ENCODE results near the gene ABHD10.
A peak's percentile ranks its signal among the peaks of the same experiment; 100 is the strongest.

The ABHD10 gene

GRCh38 chr3:111967068-111967467 is 11.8 kb upstream of the ABHD10 start:
- DNase-seq = no peak

- peak; percentile 83 for DNase-seq
Observed at GRCh38 chr3:111967651-111968274, 11.1 kb upstream of the ABHD10 start.

- DNase-seq = no peak
Observed at GRCh38 chr3:111968319-111969054, 10.3 kb upstream of the ABHD10 start.

DNA sequence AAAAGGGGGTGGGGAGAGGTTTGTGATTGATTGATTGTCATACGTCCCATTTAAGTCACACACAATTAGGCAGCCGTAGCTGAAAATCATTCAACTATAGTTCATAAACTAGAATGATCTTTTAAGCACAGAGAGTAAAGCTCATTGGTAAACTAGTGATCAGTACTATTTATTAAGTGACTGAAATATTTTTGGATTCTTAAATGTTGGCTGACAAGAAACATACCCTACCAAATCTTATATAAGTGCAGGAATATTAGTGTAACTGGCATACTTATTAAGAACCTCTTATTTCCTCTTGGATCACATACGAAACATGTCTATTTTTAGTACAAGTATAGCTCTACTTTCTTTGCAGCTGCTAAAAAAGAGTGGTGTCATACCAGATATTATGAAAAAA is 8.4 kb upstream of the ABHD10 start:
- DNase-seq = no peak

GRCh38 chr3:111971533-111972130 is 7.2 kb upstream of the ABHD10 start:
- no peak for DNase-seq

- DNase-seq = no peak
Observed at GRCh38 chr3:111972891-111973290, 5.9 kb upstream of the ABHD10 start.

DNA sequence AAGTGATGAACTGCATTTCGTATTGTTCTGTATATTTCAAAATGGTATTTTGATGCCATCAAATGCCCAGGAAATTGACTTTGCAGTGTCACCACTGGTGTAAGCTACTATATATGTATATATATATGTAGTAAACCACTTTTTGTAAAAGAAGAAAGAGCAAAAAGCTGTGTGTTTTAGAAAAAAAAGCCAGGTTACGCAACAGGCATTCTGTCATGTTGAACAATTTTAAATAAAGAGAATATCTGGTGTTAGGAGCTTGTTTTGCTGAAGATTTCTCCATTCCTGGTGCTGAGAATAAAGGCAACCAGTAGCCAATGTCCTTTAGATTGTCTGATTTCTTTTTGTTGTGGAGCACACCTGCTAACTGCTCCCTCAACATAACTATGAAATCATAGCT is 3.7 kb upstream of the ABHD10 start:
- DNase-seq = no peak

- DNase-seq = no peak
Observed at GRCh38 chr3:111976254-111976653, 2.6 kb upstream of the ABHD10 start.

DNA sequence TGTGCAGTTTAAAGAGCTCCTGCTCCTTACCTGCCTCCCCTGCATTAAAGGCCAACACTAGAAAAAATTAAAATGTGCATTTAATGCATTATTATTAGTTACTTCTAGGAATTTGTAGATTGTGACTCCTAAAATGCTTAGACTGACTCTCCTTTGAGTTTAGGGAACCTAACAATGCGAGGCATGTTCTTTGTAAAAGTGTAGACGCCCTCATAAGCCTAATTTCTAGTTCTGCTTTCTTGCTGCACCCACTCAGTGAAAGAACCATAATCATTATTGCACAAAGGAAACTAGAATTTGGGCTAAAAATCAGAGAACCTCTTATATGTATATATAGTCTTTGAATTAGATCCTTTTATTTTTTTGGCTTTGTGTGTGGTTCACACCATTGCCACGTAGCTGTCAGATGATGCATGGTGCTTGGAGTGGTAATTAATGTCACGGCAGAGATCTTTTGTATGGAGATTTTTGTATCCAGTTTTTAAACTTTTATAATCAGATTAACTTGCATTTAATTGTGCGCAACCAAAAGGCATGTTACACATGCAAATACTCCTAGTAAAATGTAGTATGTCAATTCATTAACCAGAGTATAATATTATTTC is 710 bp downstream of the ABHD10 start:
- no peak for DNase-seq

DNA sequence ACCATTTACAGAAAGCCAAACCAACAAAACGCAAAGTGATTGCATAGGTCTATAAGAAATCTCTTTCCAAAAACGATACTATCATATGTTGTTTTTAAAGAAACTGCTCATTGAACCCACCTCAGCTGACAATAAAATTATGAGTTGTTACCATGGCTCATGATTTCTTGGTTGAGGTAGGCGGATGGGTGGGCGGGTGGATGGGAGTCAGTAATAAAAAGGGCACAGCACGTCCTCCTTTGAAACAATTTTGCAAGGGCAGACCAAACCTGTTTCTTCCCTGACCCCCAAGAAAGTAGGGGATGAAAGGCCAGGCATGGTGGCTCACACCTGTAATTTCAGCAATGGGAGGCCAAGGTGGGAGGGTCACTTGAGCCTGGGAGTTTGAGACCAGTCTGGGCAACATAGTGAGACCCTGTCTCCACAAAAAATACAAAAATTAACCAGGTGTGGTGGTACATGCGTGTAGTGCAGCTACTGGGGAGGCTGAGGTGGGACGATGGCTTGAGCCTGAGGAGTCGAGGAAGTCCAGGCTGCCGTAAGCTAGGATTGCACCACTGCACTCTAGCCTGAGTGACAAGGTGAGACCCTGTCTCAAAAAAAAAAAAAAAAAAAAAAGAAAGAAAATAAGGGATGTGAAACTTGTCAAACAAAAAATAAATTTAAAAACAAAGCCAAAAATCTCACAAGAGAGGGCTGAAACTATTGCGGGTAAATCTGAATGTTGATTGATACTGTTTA is 2.1 kb downstream of the ABHD10 start:
- DNase-seq = no peak

- DNase-seq = no peak
Observed at GRCh38 chr3:111981457-111981763, 2.6 kb downstream of the ABHD10 start.

DNA sequence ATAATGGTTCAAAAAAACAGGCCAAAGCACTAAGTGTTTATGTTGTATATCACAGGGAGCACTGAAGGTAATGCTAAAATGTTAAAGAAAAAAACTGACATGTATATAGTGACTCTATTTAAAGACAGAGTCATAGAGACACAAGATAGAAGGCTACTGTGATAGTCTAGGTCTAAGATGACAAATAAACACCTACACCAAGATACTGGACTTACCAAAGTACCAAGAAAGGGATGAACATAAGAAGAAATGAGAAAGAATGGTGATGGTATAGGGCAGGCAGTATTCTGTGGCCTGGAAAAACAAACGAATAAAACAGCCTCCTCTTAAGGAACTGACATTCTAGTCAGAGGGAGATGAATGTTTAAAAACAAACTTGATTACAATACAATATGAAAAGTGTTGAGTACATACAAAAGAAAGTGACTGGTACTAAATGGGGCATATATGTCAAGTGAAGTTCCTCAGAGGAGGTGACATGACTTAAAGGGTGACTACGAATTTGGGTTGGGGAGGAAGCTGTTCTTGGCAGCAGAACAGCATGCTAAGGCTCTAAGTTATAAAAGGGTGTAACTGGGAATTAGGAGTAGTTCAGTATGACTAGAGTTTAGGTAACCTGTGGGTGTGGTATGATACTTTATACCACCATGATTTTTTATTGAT is 5.9 kb downstream of the ABHD10 start:
- no peak for DNase-seq

DNA sequence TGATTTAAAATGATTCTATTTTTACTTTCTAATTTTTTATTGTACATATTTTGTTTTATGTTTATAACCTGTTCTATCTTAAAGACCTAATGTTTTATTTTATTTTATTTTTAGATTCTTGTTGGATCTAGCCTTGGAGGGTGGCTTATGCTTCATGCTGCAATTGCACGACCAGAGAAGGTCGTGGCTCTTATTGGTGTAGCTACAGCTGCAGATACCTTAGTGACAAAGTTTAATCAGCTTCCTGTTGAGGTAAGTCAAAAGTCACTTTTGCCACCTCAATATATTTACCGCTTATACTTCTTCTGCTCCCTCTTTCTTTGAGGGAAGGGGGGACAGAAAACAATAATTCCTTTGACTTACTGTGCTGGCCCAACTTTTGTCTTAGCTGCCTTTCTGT is 8.0 kb downstream of the ABHD10 start:
- no peak for DNase-seq

- DNase-seq = peak; percentile 65
Observed at GRCh38 chr3:111989061-111989678, 10.3 kb downstream of the ABHD10 start.

DNA sequence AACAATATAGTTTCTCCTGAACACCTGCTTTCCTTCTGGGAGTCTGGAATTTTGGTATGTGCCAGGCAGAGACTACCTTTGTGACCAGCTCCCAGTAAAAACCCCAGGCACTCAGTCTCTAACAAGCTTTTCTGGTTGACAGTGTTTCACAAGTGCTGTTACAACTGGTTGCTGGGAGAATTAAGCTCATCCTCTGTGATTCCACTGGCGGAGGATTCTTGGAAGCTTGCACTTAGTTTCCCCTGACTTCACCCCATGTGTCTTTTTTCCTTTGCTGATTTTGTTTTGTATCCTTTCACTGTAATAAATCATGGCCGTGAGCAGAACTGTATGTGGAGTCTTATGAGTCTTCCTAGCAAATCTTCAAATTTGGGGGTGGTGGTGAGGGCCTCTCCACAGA is 14.2 kb downstream of the ABHD10 start:
- no peak for DNase-seq

DNA sequence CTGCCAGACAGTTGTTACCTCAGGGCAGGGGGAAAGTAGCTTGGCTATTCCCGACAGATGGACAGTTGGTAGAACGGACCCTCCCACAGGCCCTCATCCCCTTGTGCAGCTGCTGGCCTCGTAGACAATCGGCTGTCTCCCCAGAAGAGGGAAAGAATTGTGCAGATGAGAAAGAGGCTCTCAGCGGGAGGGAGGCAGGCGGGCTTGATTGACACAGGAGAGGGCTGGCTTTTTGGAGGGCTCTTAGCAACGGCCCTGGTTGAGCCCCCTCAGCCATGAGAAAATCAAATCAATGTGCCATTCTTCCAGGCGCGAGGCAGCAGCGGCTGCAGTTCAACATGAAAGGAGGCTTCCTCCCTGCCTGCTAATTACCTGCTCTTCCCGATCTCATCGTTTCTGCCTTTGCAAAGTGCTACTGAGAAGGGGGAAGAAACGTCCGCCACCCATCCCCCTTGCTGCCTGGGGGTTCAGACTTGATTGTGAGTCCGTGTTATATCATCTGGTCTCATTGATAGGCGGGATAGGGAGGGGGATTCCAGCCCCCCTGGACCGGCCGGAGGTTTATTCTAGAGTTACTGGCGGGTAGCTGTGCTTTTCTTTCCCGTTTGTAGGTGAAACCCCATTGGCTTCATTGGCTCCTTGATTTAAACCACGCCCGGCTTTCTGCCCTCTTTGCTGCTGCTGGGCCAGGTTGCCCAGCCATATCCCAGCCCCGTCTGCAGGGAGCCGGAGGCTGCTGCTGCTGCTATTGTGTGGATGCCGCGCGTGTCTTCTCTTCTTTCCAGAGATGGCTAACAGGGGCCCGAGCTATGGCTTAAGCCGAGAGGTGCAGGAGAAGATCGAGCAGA is 20.0 kb downstream of the ABHD10 start, which contains the start of gene TAGLN3:
TAGLN3 (plus strand) TSS at position 287 of the 848 bp plus-strand sequence; CDS start at position 788, 501 bp downstream.
- DNase-seq = peak; percentile 36

DNA sequence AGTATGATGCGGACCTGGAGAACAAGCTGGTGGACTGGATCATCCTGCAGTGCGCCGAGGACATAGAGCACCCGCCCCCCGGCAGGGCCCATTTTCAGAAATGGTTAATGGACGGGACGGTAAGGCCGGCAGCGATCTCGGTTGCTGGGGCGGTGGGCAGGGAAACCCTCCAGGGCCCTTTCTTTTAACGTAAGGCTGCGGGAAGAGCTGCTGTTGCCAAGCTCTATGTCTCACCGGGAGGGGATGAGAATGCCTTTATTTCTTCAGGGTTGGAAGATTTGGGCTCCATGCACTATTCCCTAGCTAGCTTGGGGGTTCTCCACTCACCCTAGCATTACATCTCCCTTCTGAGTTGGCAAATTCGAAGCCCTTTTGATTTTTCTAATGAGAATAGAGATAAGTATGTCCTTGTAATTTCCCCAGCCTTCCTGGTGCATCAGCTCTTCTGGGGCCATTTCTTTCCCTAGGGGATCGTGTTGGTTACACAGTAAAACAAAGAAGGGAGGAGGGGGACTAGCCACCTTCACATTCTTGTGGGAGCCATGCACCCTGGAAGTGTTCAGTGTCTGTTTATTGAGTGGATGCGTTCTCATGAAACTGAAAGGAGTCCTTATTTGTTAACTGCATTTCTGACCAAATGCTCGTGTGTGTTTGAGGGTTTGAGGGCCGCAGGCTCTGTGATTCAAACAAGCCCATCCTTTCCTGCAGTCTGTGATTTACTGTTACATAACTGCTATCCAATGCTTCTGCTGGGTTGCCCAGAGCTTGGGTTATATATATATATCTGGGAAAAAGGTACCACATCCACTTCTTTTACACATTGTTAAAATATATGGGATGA is 20.9 kb downstream of the ABHD10 start:
- no peak for DNase-seq

DNA sequence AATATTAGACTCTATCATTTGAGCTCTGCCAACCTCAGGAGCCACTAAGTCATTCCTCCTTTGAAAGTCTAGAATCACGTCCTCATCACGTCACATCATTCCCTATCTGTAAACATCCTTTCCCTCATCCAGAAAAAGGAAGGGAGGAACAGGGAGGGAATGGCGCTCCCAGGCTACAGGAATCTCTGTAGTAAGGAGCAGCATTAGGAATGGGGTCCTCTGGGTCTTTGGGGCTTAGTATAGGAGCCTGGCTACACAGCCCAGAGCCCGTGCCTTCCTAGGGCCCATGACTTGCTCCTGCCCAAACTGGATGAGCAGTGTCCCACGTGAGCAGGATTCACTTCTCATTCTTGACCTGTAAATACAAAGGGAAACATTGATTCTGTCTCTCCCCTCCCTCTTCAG is 21.5 kb downstream of the ABHD10 start:
- no peak for DNase-seq

- no peak for DNase-seq
Observed at GRCh38 chr3:112000966-112001365, 22.1 kb downstream of the ABHD10 start.

DNA sequence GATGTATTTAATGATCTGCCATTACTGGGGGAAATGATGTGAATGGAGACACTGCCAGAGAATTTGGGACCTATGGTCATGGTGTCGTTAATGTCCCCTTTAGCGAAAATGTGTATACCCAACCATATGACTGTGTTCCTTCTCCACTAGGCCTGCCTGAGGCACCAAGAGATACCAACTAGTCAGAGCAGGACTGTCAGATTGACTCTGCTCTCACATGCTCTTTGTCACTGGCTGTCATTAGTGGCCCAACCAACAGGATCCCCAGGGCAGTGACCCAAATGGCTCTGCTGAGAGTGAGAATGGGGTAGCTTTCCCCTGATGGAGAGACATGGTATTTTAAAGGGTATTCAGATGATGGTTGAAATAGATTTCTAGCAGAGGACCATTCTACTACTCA is 22.7 kb downstream of the ABHD10 start:
- no peak for DNase-seq

All from EL (cell line).